ENCODE results near the gene DGKK.

The DGKK gene

GRCh38 chrX:50483283-50483682 is 12.7 kb upstream of the DGKK start:
- no peak overlapping the region for H3K4me3 ChIP-seq (ENCODE audit: low read depth, low read length)
- no peak for DNase-seq (ENCODE audit: low read depth)
- no peak for TF ChIP-seq CTCF (IDR thresholded peaks at IDR 0.05; ENCODE audit: insufficient read depth, low read depth, low read length, missing control alignments)

- no peak overlapping the region for H3K4me3 ChIP-seq (ENCODE audit: low read depth, low read length)
- TF ChIP-seq CTCF (IDR thresholded peaks at IDR 0.05; ENCODE audit: insufficient read depth, low read depth, low read length, missing control alignments) = no peak
- no peak for DNase-seq (ENCODE audit: low read depth)
Measured at GRCh38 chrX:50475208-50475607, 4.6 kb upstream of the DGKK start.

- H3K4me3 ChIP-seq (ENCODE audit: low read depth, low read length) = no peak overlapping the region
- no peak for TF ChIP-seq CTCF (IDR thresholded peaks at IDR 0.05; ENCODE audit: insufficient read depth, low read depth, low read length, missing control alignments)
- DNase-seq (ENCODE audit: low read depth) = no peak
Measured at GRCh38 chrX:50471390-50471789, 765 bp upstream of the DGKK start.

GRCh38 chrX:50469206-50469605 is 1.4 kb downstream of the DGKK start:
- no peak overlapping the region for H3K4me3 ChIP-seq (ENCODE audit: low read depth, low read length)
- TF ChIP-seq CTCF (IDR thresholded peaks at IDR 0.05; ENCODE audit: insufficient read depth, low read depth, low read length, missing control alignments) = no peak
- no peak for DNase-seq (ENCODE audit: low read depth)

GRCh38 chrX:50459615-50460014 is 11.0 kb downstream of the DGKK start:
- DNase-seq (ENCODE audit: low read depth) = no peak
- TF ChIP-seq CTCF (IDR thresholded peaks at IDR 0.05; ENCODE audit: insufficient read depth, low read depth, low read length, missing control alignments) = no peak
- no peak overlapping the region for H3K4me3 ChIP-seq (ENCODE audit: low read depth, low read length)

GRCh38 chrX:50458483-50458882 is 12.1 kb downstream of the DGKK start:
- DNase-seq (ENCODE audit: low read depth) = no peak
- TF ChIP-seq CTCF (IDR thresholded peaks at IDR 0.05; ENCODE audit: insufficient read depth, low read depth, low read length, missing control alignments) = no peak
- no peak overlapping the region for H3K4me3 ChIP-seq (ENCODE audit: low read depth, low read length)

GRCh38 chrX:50456712-50457484 is 13.7 kb downstream of the DGKK start:
- TF ChIP-seq CTCF (IDR thresholded peaks at IDR 0.05; ENCODE audit: insufficient read depth, low read depth, low read length, missing control alignments) = no peak
- DNase-seq (ENCODE audit: low read depth) = no peak
- H3K4me3 ChIP-seq (ENCODE audit: low read depth, low read length) = no peak overlapping the region

All from GM12865 (cell line).